EL (cell line): ENCODE measurements around the gene AFG1L.
"Not testable (repeated sequence)": the region's sequence is repeated elsewhere in the genome, so short reads cannot be mapped to it uniquely, and the experiment has no call there.

ENCODE experiments used
- DNase-seq: peaks from one replicate; pipeline ENCODE4 v3.0.0-alpha.2; 2016

AFG1L gene

GRCh38 chr6:108419474-108419873 lies 124.6 kb downstream of the AFG1L start:
- DNase-seq: no peak

- DNase-seq: no peak
Measured at GRCh38 chr6:108419934-108420609, 125.2 kb downstream of the AFG1L start.

- DNase-seq: no peak
Measured at GRCh38 chr6:108421366-108421765, 126.5 kb downstream of the AFG1L start.

GRCh38 chr6:108423982-108424705 lies 129.3 kb downstream of the AFG1L start:
- DNase-seq: no peak

- no peak for DNase-seq
Measured at GRCh38 chr6:108425428-108425827, 130.6 kb downstream of the AFG1L start.

- no peak for DNase-seq
Measured at GRCh38 chr6:108432143-108432542, 137.3 kb downstream of the AFG1L start.

- no peak for DNase-seq
Measured at GRCh38 chr6:108432792-108433191, 137.9 kb downstream of the AFG1L start.

GRCh38 chr6:108434222-108434621 lies 139.4 kb downstream of the AFG1L start:
- no peak for DNase-seq

GRCh38 chr6:108435391-108435790 lies 140.5 kb downstream of the AFG1L start:
- no peak for DNase-seq

GRCh38 chr6:108436771-108437170 lies 141.9 kb downstream of the AFG1L start:
- no peak for DNase-seq

- DNase-seq: no peak
Measured at GRCh38 chr6:108437821-108438220, 143.0 kb downstream of the AFG1L start.

- DNase-seq: no peak
Measured at GRCh38 chr6:108438918-108439317, 144.1 kb downstream of the AFG1L start.

GRCh38 chr6:108441141-108441540 lies 146.3 kb downstream of the AFG1L start:
- no peak for DNase-seq

- DNase-seq: no peak
Measured at GRCh38 chr6:108442770-108443520, 148.1 kb downstream of the AFG1L start.

- DNase-seq: no peak
Measured at GRCh38 chr6:108446629-108447150, 151.8 kb downstream of the AFG1L start.

GRCh38 chr6:108448481-108448880 lies 153.6 kb downstream of the AFG1L start:
- DNase-seq: no peak

GRCh38 chr6:108449717-108450116 lies 154.9 kb downstream of the AFG1L start:
- not testable (repeated sequence) for DNase-seq

GRCh38 chr6:108451816-108452215 lies 157.0 kb downstream of the AFG1L start:
- no peak for DNase-seq

GRCh38 chr6:108452711-108453195 lies 157.9 kb downstream of the AFG1L start:
- no peak for DNase-seq

- peak; percentile 42 for DNase-seq
Measured at GRCh38 chr6:108453601-108454185, 158.8 kb downstream of the AFG1L start.

- DNase-seq: no peak
Measured at GRCh38 chr6:108454356-108454755, 159.5 kb downstream of the AFG1L start.

GRCh38 chr6:108455688-108456087 lies 160.8 kb downstream of the AFG1L start:
- DNase-seq: no peak

GRCh38 chr6:108463784-108464183 lies 168.9 kb downstream of the AFG1L start:
- no peak for DNase-seq
